Endothelial cell of umbilical vein (primary cell): ENCODE measurements around the gene TMEM74B. TPM values are rescaled to one million over a fixed set of nuclear protein-coding genes. Genes with fewer than 3 reads are reported as not detected.

Experiments used
- BruUV-seq: library from RNA; stranded (reverse); fragments of 400-500 nt; replicated peaks from 2 replicates; lab custom pipeline; 2021; lab: Mats Ljungman, UMichigan
- CTCF ChIA-PET: fragments of 300-600, 350-600 bp; sonication (Branson Sonifier 250); formaldehyde crosslinking; loops from one replicate; lab custom pipeline; 2021; ENCODE audit warnings: antibody characterized with exemption, inconsistent platforms; lab: Charles Lee
- POLR2A ChIA-PET: fragments of 300-600, 350-600 bp; sonication (Branson Sonifier 250); formaldehyde crosslinking; loops from one replicate; lab custom pipeline; 2021; ENCODE audit warnings: antibody characterized with exemption, inconsistent platforms; lab: Charles Lee
- DNase-seq: peaks from one replicate; pipeline ENCODE4 v3.0.0-alpha.2; 2011; ENCODE audit warnings: low read depth, low spot score
- FAIRE-seq: peaks from 2 replicates; lab custom pipeline; 2011; peaks lifted over from hg19 to GRCh38; lab: Jason Lieb, UNC
- H2AFZ ChIP-seq: 2 replicates; pipeline ENCODE4 v1.6.0; 2012; ENCODE audit warnings: low read depth, low read length, control low read depth, inconsistent platforms
- H3K27ac ChIP-seq: 2 replicates; pipeline ENCODE4 v1.5.1; 2011; ENCODE audit warnings: low read depth, mild to moderate bottlenecking, control low read depth, low read length, moderate library complexity; ENCODE audit not compliant: insufficient read depth
- H3K27me3 ChIP-seq, 2 experiments: 2 replicates each; pipeline versions ENCODE4 v1.6.0 to v1.6.1; 2011; ENCODE audit warnings: low read length in 2 of 2, mixed read lengths in 1 of 2; ENCODE audit not compliant: control insufficient read depth in 2 of 2, insufficient read depth in 2 of 2
- H3K36me3 ChIP-seq, 2 experiments: 2 replicates in 1 of 2; 3 replicates in 1 of 2; pipeline ENCODE4 v1.5.1; 2011; ENCODE audit warnings: low read length in 2 of 2, mild to moderate bottlenecking in 1 of 2, moderate library complexity in 1 of 2; ENCODE audit not compliant: control insufficient read depth in 2 of 2, insufficient read depth in 2 of 2; ENCODE audit errors: extremely low read depth in 1 of 2
- H3K4me1 ChIP-seq: 3 replicates; pipeline ENCODE4 v1.5.1; 2011; ENCODE audit warnings: mild to moderate bottlenecking, low read length; ENCODE audit not compliant: control insufficient read depth, insufficient read depth; ENCODE audit errors: extremely low read depth
- H3K4me2 ChIP-seq: 2 replicates; pipeline ENCODE4 v1.6.1; 2011; ENCODE audit warnings: low read length, control low read depth, mixed read lengths; ENCODE audit not compliant: insufficient read depth
- H3K4me3 ChIP-seq, 3 experiments: fragments of 200-600 bp in 1 of 3; sonication (generic), shearing (Covaris generic) in 1 of 3; replicated peaks in 1 of 3; 2 replicates each; pipeline ENCODE4 v1.5.1; 2011 to 2016; ENCODE audit warnings: control low read depth in 3 of 3, low read length in 3 of 3, mild to moderate bottlenecking in 2 of 3, inconsistent platforms in 1 of 3, low read depth in 1 of 3, moderate library complexity in 1 of 3; ENCODE audit not compliant: insufficient read depth in 1 of 3
- H3K79me2 ChIP-seq: 2 replicates; pipeline ENCODE4 v1.6.0; 2012; ENCODE audit warnings: low read length, inconsistent platforms; ENCODE audit not compliant: control insufficient read depth, insufficient read depth
- H3K9ac ChIP-seq: replicated peaks from 2 replicates; pipeline ENCODE3; 2011; ENCODE audit warnings: low read length, control low read depth; ENCODE audit not compliant: insufficient read depth; ENCODE audit errors: extremely low read depth
- H3K9me1 ChIP-seq: replicated peaks from 3 replicates; pipeline ENCODE4 v1.6.0; 2011; ENCODE audit warnings: mild to moderate bottlenecking, low read length; ENCODE audit not compliant: control insufficient read depth, insufficient read depth; ENCODE audit errors: extremely low read depth
- H3K9me3 ChIP-seq: replicated peaks from 2 replicates; pipeline ENCODE4 v1.5.1; 2012; ENCODE audit warnings: low read length, inconsistent platforms; ENCODE audit not compliant: control insufficient read depth, insufficient read depth
- H4K20me1 ChIP-seq: replicated peaks from 2 replicates; pipeline ENCODE3; 2011; ENCODE audit warnings: mild to moderate bottlenecking, low read length; ENCODE audit not compliant: control insufficient read depth, insufficient read depth; ENCODE audit errors: extremely low read depth
- CTCF ChIP-seq, 2 donors: IDR thresholded peaks; 1 replicate in 1 of 2; 2 replicates in 1 of 2; pipeline ENCODE4 v1.5.1; 2011; ENCODE audit warnings: low read length in 2 of 2, mild to moderate bottlenecking in 2 of 2, moderate library complexity in 2 of 2, control low read depth in 1 of 2, inconsistent platforms in 1 of 2, low read depth in 1 of 2; ENCODE audit not compliant: insufficient read depth in 1 of 2; ENCODE audit errors: extremely low read depth in 1 of 2
- EZH2 ChIP-seq: IDR thresholded peaks from 2 replicates; pipeline ENCODE4 v1.6.1; 2012; ENCODE audit warnings: borderline replicate concordance, low read depth, mild to moderate bottlenecking, moderate library complexity, low read length, inconsistent platforms; ENCODE audit not compliant: severe bottlenecking
- FOS ChIP-seq: IDR thresholded peaks from 2 replicates; pipeline ENCODE4 v1.6.1; 2011; ENCODE audit warnings: mild to moderate bottlenecking, low read length, moderate library complexity, borderline replicate concordance; ENCODE audit not compliant: insufficient read depth
- GATA2 ChIP-seq: IDR thresholded peaks from 2 replicates; pipeline ENCODE4 v1.7.0; 2011; ENCODE audit warnings: low read depth, mild to moderate bottlenecking, moderate library complexity, mixed read lengths, low read length; ENCODE audit not compliant: insufficient read length, insufficient read depth
- JUN ChIP-seq: IDR thresholded peaks from 2 replicates; pipeline ENCODE4 v1.6.1; 2011; ENCODE audit warnings: borderline replicate concordance, low read depth; ENCODE audit not compliant: insufficient read length, insufficient read depth
- MAX ChIP-seq: IDR thresholded peaks from 2 replicates; pipeline ENCODE4 v1.6.1; 2011; ENCODE audit not compliant: insufficient read depth, insufficient read length
- MYC ChIP-seq: IDR thresholded peaks from one replicate; pipeline ENCODE4 v1.6.1; 2011; ENCODE audit warnings: mild to moderate bottlenecking, low read depth, low read length
- POLR2A ChIP-seq: IDR thresholded peaks from 2 replicates; pipeline ENCODE4 v1.6.1; 2012; ENCODE audit warnings: low read depth, mild to moderate bottlenecking, control low read depth, low read length
- POLR2AphosphoS5 ChIP-seq: IDR thresholded peaks from 2 replicates; pipeline ENCODE4 v1.6.1; 2012; ENCODE audit warnings: low read depth, mild to moderate bottlenecking, control low read depth, low read length, moderate library complexity; ENCODE audit not compliant: insufficient read depth
- dilution Hi-C: fragments of 300-500 bp; cut with MboI; formaldehyde crosslinking; loops from one replicate; pipeline ENCODE4 v1.15.0; 2019; ENCODE audit warnings: low sequenced_read_pairs; ENCODE audit not compliant: extremely low pct_ligation_motif_present
- intact Hi-C: fragments of 100-400 bp; cut with micrococcal nuclease; formaldehyde crosslinking; loops from one replicate; pipeline ENCODE4 v1.10.0; 2022
- polyA plus RNA-seq, 4 experiments: library from polyadenylated mRNA; depleted of rRNA in 3 of 4; stranded (reverse) in 3 of 4; unstranded in 1 of 4; fragments of >200 nt; gene quantifications; 2 replicates each; pipeline versions ENCODE4 v1.2.1 to v1.2.3, GENCODE V29; 2011 to 2012; ENCODE audit warnings: missing spikeins in 1 of 4
- total RNA-seq: library from RNA; stranded (reverse); gene quantifications from 2 replicates; pipeline ENCODE4 v1.2.3, GENCODE V29; 2021

Gene TMEM74B
- total and polyA plus RNA-seq, 2 donors (not counting 3 experiments of a cell fraction or from before 2014, with no cell fraction given) = 0.26 to 1.1 TPM

GRCh38 chr20:1165941-1166340 is 18.8 kb downstream of the TMEM74B start:
- no peak for TF ChIP-seq POLR2AphosphoS5
- TF ChIP-seq POLR2A = no peak
- no peak for TF ChIP-seq MYC
- no peak for TF ChIP-seq MAX
- no peak for TF ChIP-seq CTCF (IDR thresholded peaks at IDR 0.05; ENCODE audit: extremely low read depth in 1 of 2, insufficient read depth in 1 of 2, low read depth in 1 of 2, low read length in 2 of 2)
- no peak for TF ChIP-seq GATA2
- no peak for TF ChIP-seq JUN
- no peak for TF ChIP-seq FOS
- no peak for TF ChIP-seq EZH2
- ChIA-PET POLR2A (no interaction called here), CTCF (interaction anchor here (1.2 to 1.4 kb wide), 2 partner anchors 52 to 57 kb away, joined by 3 to 6 read pairs; no protein-coding TSS in a partner anchor)
- dilution Hi-C loops = no loop called here
- no peaks in the 10 kb centered on the region for H4K20me1 ChIP-seq
- intact Hi-C loops = no loop called here
- no peaks in the 10 kb centered on the region for H3K9me1 ChIP-seq
- DNase-seq (no peak), FAIRE-seq (no peak)
- H3K4me2 ChIP-seq = no peak overlapping the region
- H3K9me3 ChIP-seq = no peaks in the 10 kb centered on the region
- BruUV-seq = no TSS peak
- no peak overlapping the region for H3K4me3 ChIP-seq
- no peaks in the 10 kb centered on the region for H3K27me3 ChIP-seq
- H3K79me2 ChIP-seq = no peaks in the 10 kb centered on the region
- no peak overlapping the region for H3K9ac ChIP-seq
- H3K27ac ChIP-seq = no peak overlapping the region
- peaks cover 17% of the 10 kb centered on the region for H3K4me1 ChIP-seq
- peaks cover 4 to 29% of the 10 kb centered on the region in 2 experiments for H3K36me3 ChIP-seq
- H2AFZ ChIP-seq = no peak overlapping the region
